ENCODE measurements around the gene TARBP2.

- TF ChIP-seq CTCF (IDR thresholded peaks at IDR 0.05) (no peak), POLR2A (IDR thresholded peaks at IDR 0.05) (no peak), POLR2AphosphoS5 (IDR thresholded peaks at IDR 0.05) (no peak)
Measured at GRCh38 chr12:53453953-53454640, 47.0 kb upstream of the TARBP2 start.
